ENCODE measurements around the gene EXOSC1. TPM values are rescaled to one million over a fixed set of nuclear protein-coding genes. Genes with fewer than 3 reads are reported as not detected.
"Not testable (repeated sequence)": the region's sequence is repeated elsewhere in the genome, so short reads cannot be mapped to it uniquely, and the experiment has no call there.

EXOSC1 gene
- total RNA-seq, 2 experiments from 2014 or later = 28.8 to 29.7 TPM

GRCh38 chr10:97481071-97481470 is 35.3 kb upstream of the EXOSC1 start:
- no peak overlapping the region for H3K27ac ChIP-seq (ENCODE audit: low read depth in 1 of 2, low read length in 2 of 2)
- Mint-ChIP-seq H3K27me3 (no peaks in the 10 kb centered on the region), H3K4me3 (no peak overlapping the region), H3K36me3 (ENCODE audit: low read depth) (peaks cover 78% of the 10 kb centered on the region), H3K27ac (no peak overlapping the region), H3K4me1 (ENCODE audit: low read depth) (peaks cover 5% of the 10 kb centered on the region), H3K9me3 (no peaks in the 10 kb centered on the region)
- H3K27me3 ChIP-seq (ENCODE audit: control insufficient read depth in 1 of 2, insufficient read depth in 2 of 2, low read length in 2 of 2) = no peaks in the 10 kb centered on the region
- ChIA-PET POLR2A (no interaction called here), CTCF (no interaction called here)
- TF ChIP-seq CTCF (IDR thresholded peaks at IDR 0.05) = no peak
- H3K9me3 ChIP-seq (ENCODE audit: control insufficient read depth in 1 of 2, insufficient read depth in 1 of 2, low read length in 2 of 2) = no peaks in the 10 kb centered on the region
- no peaks in the 10 kb centered on the region for H3K4me1 ChIP-seq (ENCODE audit: insufficient read depth, low read length)
- H3K36me3 ChIP-seq (ENCODE audit: insufficient read depth, low read length) = peaks cover 76% of the 10 kb centered on the region
- DNase-seq = no peak
- no peak overlapping the region for H3K4me3 ChIP-seq (ENCODE audit: low read length)
- intact Hi-C loops (cut with DNase I, micrococcal nuclease) = no loop called here
- no peak for ATAC-seq (ENCODE audit: poor library complexity)

- Mint-ChIP-seq H3K27ac (no peak overlapping the region), H3K4me1 (ENCODE audit: low read depth) (peaks cover 5% of the 10 kb centered on the region), H3K27me3 (no peaks in the 10 kb centered on the region), H3K36me3 (ENCODE audit: low read depth) (peaks cover 81% of the 10 kb centered on the region), H3K9me3 (peaks cover 1% of the 10 kb centered on the region), H3K4me3 (no peak overlapping the region)
- H3K27ac ChIP-seq (ENCODE audit: low read depth in 1 of 2, low read length in 2 of 2) = no peak overlapping the region
- no peak for DNase-seq
- ChIA-PET CTCF (no interaction called here), POLR2A (no interaction called here)
- TF ChIP-seq CTCF (IDR thresholded peaks at IDR 0.05) = no peak
- peaks cover 86% of the 10 kb centered on the region for H3K36me3 ChIP-seq (ENCODE audit: insufficient read depth, low read length)
- intact Hi-C loops (cut with DNase I, micrococcal nuclease) = no loop called here
- ATAC-seq (ENCODE audit: poor library complexity) = no peak
- H3K4me1 ChIP-seq (ENCODE audit: insufficient read depth, low read length) = no peaks in the 10 kb centered on the region
- no peaks in the 10 kb centered on the region for H3K27me3 ChIP-seq (ENCODE audit: control insufficient read depth in 1 of 2, insufficient read depth in 2 of 2, low read length in 2 of 2)
- H3K4me3 ChIP-seq (ENCODE audit: low read length) = no peak overlapping the region
- no peaks in the 10 kb centered on the region for H3K9me3 ChIP-seq (ENCODE audit: control insufficient read depth in 1 of 2, insufficient read depth in 1 of 2, low read length in 2 of 2)
Observed at GRCh38 chr10:97479939-97480338, 34.1 kb upstream of the EXOSC1 start.

- H3K27me3 ChIP-seq (ENCODE audit: control insufficient read depth in 1 of 2, insufficient read depth in 2 of 2, low read length in 2 of 2); H3K4me3 Mint-ChIP-seq; H3K27me3 Mint-ChIP-seq; H3K9me3 Mint-ChIP-seq; H3K9me3 ChIP-seq (ENCODE audit: control insufficient read depth in 1 of 2, insufficient read depth in 1 of 2, low read length in 2 of 2); intact Hi-C loops (cut with DNase I, micrococcal nuclease); POLR2A ChIA-PET; H3K27ac ChIP-seq (ENCODE audit: low read depth in 1 of 2, low read length in 2 of 2); H3K4me3 ChIP-seq (ENCODE audit: low read length); H3K4me1 ChIP-seq (ENCODE audit: insufficient read depth, low read length); H3K27ac Mint-ChIP-seq; ATAC-seq (ENCODE audit: poor library complexity); H3K4me1 Mint-ChIP-seq (ENCODE audit: low read depth); CTCF ChIA-PET; DNase-seq: not testable (repeated sequence)
- H3K36me3 ChIP-seq (ENCODE audit: insufficient read depth, low read length) = peaks cover 91% of the 10 kb centered on the region
- H3K36me3 Mint-ChIP-seq (ENCODE audit: low read depth) = peaks cover 86% of the 10 kb centered on the region
Observed at GRCh38 chr10:97479410-97479809, 33.6 kb upstream of the EXOSC1 start.

GRCh38 chr10:97475936-97476594 is 30.3 kb upstream of the EXOSC1 start:
- ChIA-PET CTCF (interaction anchor here (1.5 kb wide), 1 partner anchor 11 kb away, joined by 5 read pairs; no protein-coding TSS in a partner anchor), POLR2A (no interaction called here)
- H3K27ac ChIP-seq (ENCODE audit: low read depth in 1 of 2, low read length in 2 of 2) = no peak overlapping the region
- ATAC-seq (ENCODE audit: poor library complexity) (no peak), DNase-seq (no peak)
- H3K9me3 ChIP-seq (ENCODE audit: control insufficient read depth in 1 of 2, insufficient read depth in 1 of 2, low read length in 2 of 2) = no peaks in the 10 kb centered on the region
- H3K27ac Mint-ChIP-seq = no peak overlapping the region
- peaks cover 2% of the 10 kb centered on the region for H3K9me3 Mint-ChIP-seq
- no peak overlapping the region for H3K4me3 Mint-ChIP-seq
- no peaks in the 10 kb centered on the region for H3K4me1 ChIP-seq (ENCODE audit: insufficient read depth, low read length)
- intact Hi-C loops (cut with DNase I, micrococcal nuclease) = no loop called here
- TF ChIP-seq CTCF (IDR thresholded peaks at IDR 0.05) = no peak
- H3K36me3 Mint-ChIP-seq (ENCODE audit: low read depth) = peaks cover 95% of the 10 kb centered on the region
- H3K4me1 Mint-ChIP-seq (ENCODE audit: low read depth) = no peaks in the 10 kb centered on the region
- H3K27me3 ChIP-seq (ENCODE audit: control insufficient read depth in 1 of 2, insufficient read depth in 2 of 2, low read length in 2 of 2) = no peaks in the 10 kb centered on the region
- H3K36me3 ChIP-seq (ENCODE audit: insufficient read depth, low read length) = peaks cover 79% of the 10 kb centered on the region
- no peaks in the 10 kb centered on the region for H3K27me3 Mint-ChIP-seq
- H3K4me3 ChIP-seq (ENCODE audit: low read length) = no peak overlapping the region

All from CD4-positive, alpha-beta T cell (primary cell).